ENCODE measurements around the gene NTM. TPM values are rescaled to one million over a fixed set of nuclear protein-coding genes. Genes with fewer than 3 reads are reported as not detected.
"Not testable (repeated sequence)": the region's sequence is repeated elsewhere in the genome, so short reads cannot be mapped to it uniquely, and the experiment has no call there.

NTM gene
- total and polyA plus RNA-seq, 9 donors: 0.16 to 8.5 (median 0.55) TPM; not detected in 3

DNA sequence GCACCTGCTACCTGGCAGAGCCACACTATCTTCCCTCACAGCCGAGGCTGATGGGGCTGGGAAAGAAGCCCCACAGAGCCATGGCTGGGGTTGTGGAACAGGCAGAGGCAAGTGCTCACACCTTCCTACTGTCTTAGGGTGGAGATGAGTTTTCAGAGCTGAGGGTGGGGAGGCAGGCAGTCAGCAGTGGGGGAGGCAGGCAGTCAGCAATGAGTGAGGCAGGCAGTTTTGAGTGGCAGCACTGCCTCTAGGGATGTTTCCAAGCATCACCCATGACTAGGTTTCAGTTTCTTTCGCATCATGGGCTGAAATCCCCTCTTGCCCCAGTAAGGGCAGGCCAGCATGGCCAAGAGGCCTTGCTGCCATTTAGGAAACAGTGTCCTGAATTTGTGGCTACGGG lies 41.6 kb upstream of the NTM start:
- Histone ChIP-seq H3K36me3 (no peaks in the 10 kb centered on the region), H3K4me3 (no peak overlapping the region), H3K27me3 (no peaks in the 10 kb centered on the region), H3K27ac (no peak overlapping the region), H3K4me1 (ENCODE audit: insufficient read depth) (no peaks in the 10 kb centered on the region), H3K9me3 (no peaks in the 10 kb centered on the region)
- TF ChIP-seq POLR2A (IDR thresholded peaks at IDR 0.05): no peak
- TF ChIP-seq, protein P1, sequence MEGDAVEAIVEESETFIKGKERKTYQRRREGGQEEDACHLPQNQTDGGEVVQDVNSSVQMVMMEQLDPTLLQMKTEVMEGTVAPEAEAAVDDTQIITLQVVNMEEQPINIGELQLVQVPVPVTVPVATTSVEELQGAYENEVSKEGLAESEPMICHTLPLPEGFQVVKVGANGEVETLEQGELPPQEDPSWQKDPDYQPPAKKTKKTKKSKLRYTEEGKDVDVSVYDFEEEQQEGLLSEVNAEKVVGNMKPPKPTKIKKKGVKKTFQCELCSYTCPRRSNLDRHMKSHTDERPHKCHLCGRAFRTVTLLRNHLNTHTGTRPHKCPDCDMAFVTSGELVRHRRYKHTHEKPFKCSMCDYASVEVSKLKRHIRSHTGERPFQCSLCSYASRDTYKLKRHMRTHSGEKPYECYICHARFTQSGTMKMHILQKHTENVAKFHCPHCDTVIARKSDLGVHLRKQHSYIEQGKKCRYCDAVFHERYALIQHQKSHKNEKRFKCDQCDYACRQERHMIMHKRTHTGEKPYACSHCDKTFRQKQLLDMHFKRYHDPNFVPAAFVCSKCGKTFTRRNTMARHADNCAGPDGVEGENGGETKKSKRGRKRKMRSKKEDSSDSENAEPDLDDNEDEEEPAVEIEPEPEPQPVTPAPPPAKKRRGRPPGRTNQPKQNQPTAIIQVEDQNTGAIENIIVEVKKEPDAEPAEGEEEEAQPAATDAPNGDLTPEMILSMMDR (IDR thresholded peaks at IDR 0.05): no peak
- 89 to 94% (median 90%) methylated on average over 3 of the region's 3 CpGs for WGBS, 3 donors
- no peak for DNase-seq
- intact Hi-C loops (cut with DNase I): no loop called here

DNA sequence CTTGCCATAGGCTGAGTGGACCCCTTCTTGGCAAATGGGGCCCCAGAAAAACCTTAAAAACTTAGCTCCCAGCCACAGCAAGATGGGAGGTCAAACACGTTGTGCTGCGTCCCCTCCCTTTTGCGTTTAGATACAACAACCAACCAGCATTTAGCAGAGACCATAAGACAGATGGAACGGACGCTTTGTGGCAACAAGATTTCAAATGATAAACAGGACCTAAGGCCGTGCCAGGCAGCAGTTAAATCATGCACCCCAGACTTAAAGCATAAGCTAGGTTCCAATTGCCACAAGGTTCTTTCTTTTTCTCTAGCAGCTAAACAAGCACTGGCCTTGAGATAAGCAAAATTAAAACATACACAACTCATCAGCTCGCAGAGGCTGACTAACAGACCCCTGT lies 39.4 kb upstream of the NTM start:
- WGBS, 3 donors: 9 to 19% (median 10%) methylated on average over 7 of the region's 7 CpGs
- no peaks in the 10 kb centered on the region for H3K9me3 ChIP-seq
- intact Hi-C loops (cut with DNase I): no loop called here

DNA sequence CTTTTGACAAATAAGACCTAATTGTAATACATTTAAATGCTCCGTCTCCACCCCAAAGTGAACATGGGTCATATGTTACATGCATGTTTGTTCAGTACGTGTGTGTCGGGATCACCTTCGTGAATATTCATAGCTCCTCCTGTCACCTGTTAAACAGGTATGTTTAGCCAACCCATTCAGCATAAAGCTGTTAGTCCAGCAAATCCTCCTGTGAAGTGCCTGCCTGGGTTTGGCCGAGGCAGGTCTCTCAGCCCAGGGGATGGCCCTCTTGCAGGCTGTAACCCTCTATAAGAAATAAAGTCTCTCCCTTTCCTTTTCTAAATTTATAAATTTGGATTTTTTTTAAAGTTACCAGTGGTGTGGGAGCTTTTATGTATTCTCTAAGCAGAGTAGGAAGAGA lies 38.9 kb upstream of the NTM start:
- WGBS, 3 donors: 54 to 67% (median 55%) methylated on average over 5 of the region's 5 CpGs
- Histone ChIP-seq H3K36me3 (no peaks in the 10 kb centered on the region), H3K9me3 (no peaks in the 10 kb centered on the region), H3K27me3 (no peaks in the 10 kb centered on the region), H3K27ac (no peak overlapping the region), H3K4me3 (no peak overlapping the region), H3K4me1 (ENCODE audit: insufficient read depth) (no peaks in the 10 kb centered on the region)
- DNase-seq: no peak
- no peak for TF ChIP-seq EP300 (IDR thresholded peaks at IDR 0.05)
- intact Hi-C loops (cut with DNase I): no loop called here

More for the DNA sequence above, 39.4 kb upstream of the NTM start:
- Histone ChIP-seq H3K27ac (no peak overlapping the region), H3K4me3 (no peak overlapping the region), H3K27me3 (no peaks in the 10 kb centered on the region), H3K36me3 (no peaks in the 10 kb centered on the region), H3K4me1 (ENCODE audit: insufficient read depth) (no peaks in the 10 kb centered on the region)
- DNase-seq: no peak
- no peak for TF ChIP-seq EP300 (IDR thresholded peaks at IDR 0.05)
- no peak for TF ChIP-seq POLR2A (IDR thresholded peaks at IDR 0.05)
- TF ChIP-seq, protein P1 (IDR thresholded peaks at IDR 0.05): no peak

DNA sequence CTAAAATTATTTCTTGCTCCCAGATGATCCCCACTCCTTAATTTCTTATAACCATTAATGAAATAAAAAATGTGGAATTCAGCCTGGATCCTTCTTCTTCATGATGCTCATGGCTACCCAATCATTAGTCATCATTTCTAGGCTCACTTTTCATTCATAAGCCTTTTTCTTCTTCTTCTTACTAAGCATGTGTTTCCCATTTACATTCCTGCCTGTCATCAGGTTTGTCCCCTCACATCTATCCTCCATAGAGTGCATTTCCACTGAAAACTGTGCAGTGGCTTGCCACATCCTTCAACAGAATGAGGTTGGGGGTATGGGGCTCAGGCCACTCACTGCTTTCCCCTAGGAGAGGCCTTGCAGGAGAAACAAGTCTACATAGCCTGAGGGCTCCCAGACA lies 35.8 kb upstream of the NTM start:
- no peak overlapping the region for H3K27ac ChIP-seq
- H3K4me1 ChIP-seq (ENCODE audit: insufficient read depth): no peaks in the 10 kb centered on the region
- no peaks in the 10 kb centered on the region for H3K9me3 ChIP-seq
- H3K36me3 ChIP-seq: no peaks in the 10 kb centered on the region
- TF ChIP-seq, protein P1 (IDR thresholded peaks at IDR 0.05): no peak
- no peak for TF ChIP-seq EP300 (IDR thresholded peaks at IDR 0.05)
- no peak for TF ChIP-seq POLR2A (IDR thresholded peaks at IDR 0.05)
- H3K27me3 ChIP-seq: no peaks in the 10 kb centered on the region
- no peak overlapping the region for H3K4me3 ChIP-seq
- no peak for DNase-seq
- intact Hi-C loops (cut with DNase I): no loop called here

DNA sequence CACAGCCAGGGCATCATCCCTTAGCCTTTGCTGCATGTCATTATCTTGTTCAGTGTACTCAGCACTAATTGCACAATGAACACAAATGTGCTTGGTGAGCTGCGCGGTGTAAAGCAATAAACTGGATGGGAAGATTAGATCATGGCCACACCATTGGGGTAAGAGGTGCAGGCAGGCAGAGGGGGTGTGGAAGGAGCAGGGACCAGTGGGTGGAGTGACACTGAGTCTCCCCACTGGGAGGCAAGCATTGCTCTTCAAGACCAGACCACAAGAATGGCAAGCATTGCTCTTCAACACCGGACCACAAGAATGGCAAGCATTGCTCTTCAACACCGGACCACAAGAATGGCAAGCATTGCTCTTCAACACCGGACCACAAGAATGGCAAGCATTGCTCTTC lies 28.5 kb upstream of the NTM start:
- H3K4me1 ChIP-seq (ENCODE audit: insufficient read depth); H3K36me3 ChIP-seq; H3K27me3 ChIP-seq; intact Hi-C loops (cut with DNase I); DNase-seq; H3K27ac ChIP-seq; H3K4me3 ChIP-seq; H3K9me3 ChIP-seq: not testable (repeated sequence)
- WGBS, 3 donors: 70 to 81% (median 72%) methylated on average over 4 of the region's 5 CpGs

DNA sequence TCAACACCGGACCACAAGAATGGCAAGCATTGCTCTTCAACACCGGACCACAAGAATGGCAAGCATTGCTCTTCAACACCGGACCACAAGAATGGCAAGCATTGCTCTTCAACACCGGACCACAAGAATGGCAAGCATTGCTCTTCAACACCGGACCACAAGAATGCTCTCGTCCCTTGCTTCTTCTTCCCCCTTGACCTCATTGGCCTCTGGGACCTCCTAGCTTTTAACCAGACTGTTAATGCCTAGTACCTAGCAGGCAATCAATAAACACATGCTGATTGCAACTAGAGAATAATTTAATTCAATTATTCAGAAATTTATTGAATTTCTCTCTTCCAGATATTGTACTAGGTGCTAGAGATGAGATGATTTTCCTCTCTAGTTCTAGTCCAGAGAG lies 28.0 kb upstream of the NTM start:
- H3K27ac ChIP-seq; intact Hi-C loops (cut with DNase I); H3K4me1 ChIP-seq (ENCODE audit: insufficient read depth); DNase-seq; H3K9me3 ChIP-seq; H3K36me3 ChIP-seq; H3K27me3 ChIP-seq; H3K4me3 ChIP-seq: not testable (repeated sequence)
- 87 to 91% (median 90%) methylated on average over 3 to 4 of the region's 6 CpGs for WGBS, 3 donors
